GM21367 (cell line): Measurements from ENCODE around the gene FGF1.

ENCODE experiments used
- ATAC-seq: cut with Tn5 transposase; IDR thresholded peaks from one replicate; pipeline ENCODE4 v1.9.1; 2021; ENCODE audit not compliant: unreplicated experiment

FGF1 gene

DNA sequence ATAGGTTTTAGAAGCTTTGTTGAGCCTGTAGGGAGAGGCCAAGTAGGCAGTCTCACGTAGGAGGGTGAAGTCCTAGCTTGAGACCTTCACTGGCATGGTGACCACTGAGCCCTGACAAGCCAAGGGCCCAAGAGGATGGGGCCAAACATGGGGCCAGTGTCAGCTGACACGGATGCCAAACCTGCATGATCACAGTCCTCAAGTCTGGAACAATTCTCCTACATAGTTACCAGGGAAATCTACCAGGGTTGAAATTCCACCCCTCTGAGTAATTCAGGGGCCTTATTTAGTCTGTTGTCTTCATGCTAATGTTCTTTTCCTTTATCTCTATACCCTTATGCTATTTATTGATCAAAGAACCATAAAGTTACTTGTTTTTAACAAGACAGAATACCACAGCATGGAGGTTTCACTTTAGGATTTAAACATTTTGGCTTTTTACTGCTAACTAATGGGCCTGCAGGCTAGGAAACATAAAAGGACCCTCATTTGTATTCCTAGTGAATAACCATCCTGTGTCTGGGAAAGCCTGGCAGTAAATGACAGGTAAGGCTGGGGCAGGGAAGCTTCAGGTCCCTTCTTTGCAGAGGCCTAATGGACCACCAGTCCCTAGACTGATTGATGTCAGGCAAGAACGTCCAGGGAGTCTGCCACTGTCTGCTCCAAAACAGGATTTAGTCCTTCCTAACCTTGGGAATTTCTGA lies 140.8 kb downstream of the FGF1 start:
- no peak for ATAC-seq

GRCh38 chr5:142544071-142544753 lies 141.7 kb downstream of the FGF1 start:
- no peak for ATAC-seq

DNA sequence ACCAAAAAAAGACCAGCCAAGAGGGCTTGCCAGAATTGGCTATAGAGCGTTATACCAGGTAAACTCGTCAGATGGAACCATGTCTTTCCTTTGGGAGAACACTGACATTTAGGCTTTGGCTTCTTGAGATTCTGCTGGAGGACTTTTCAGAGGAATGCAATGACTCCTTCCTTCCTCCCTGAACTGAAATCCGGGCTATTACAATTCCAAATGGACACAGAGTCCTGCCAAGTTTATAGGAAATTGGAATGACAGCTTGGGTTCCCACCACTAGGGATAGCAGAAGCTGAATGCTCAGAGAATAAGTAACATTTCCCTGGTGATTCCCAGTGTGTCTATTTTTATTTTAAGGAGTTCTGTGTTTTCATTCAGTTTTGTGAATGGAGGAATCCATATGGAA lies 143.0 kb downstream of the FGF1 start:
- no peak for ATAC-seq
